Hematopoietic multipotent progenitor cell treated with erythropoietin and hydrocortisone succinate and interleukin-3 and kit ligand, for 6 days (in vitro differentiated cells): ENCODE measurements around the gene GPRIN1.

Source experiments
- DNase-seq: peaks from one replicate; pipeline ENCODE4 v3.0.0-alpha.2; 2015

GPRIN1 gene

GRCh38 chr5:176642675-176643490, 32.9 kb upstream of the GPRIN1 start:
- no peak for DNase-seq

- no peak for DNase-seq
Observed at GRCh38 chr5:176640616-176641015, 30.7 kb upstream of the GPRIN1 start.

- no peak for DNase-seq
Observed at GRCh38 chr5:176639981-176640380, 30.0 kb upstream of the GPRIN1 start.

- no peak for DNase-seq
Observed at GRCh38 chr5:176639208-176639607, 29.3 kb upstream of the GPRIN1 start.

GRCh38 chr5:176638437-176638836, 28.5 kb upstream of the GPRIN1 start:
- DNase-seq = no peak

- no peak for DNase-seq
Observed at GRCh38 chr5:176637556-176637955, 27.6 kb upstream of the GPRIN1 start.

GRCh38 chr5:176636426-176636825, 26.5 kb upstream of the GPRIN1 start:
- no peak for DNase-seq

- DNase-seq = no peak
Observed at GRCh38 chr5:176633598-176633997, 23.6 kb upstream of the GPRIN1 start.

- no peak for DNase-seq
Observed at GRCh38 chr5:176632745-176633144, 22.8 kb upstream of the GPRIN1 start.

GRCh38 chr5:176631383-176632200, 21.6 kb upstream of the GPRIN1 start:
- no peak for DNase-seq

- DNase-seq = no peak
Observed at GRCh38 chr5:176630681-176631222, 20.8 kb upstream of the GPRIN1 start.

- DNase-seq = peak; percentile 58
Observed at GRCh38 chr5:176629853-176630680, 20.1 kb upstream of the GPRIN1 start, which contains the start of the genes EIF4E1B and SNCB. Gene EIF4E1B, plus strand, starts transcription at chr5:176630675. Its CDS starts 12,113 bp downstream, at chr5:176642788. Gene SNCB, minus strand, starts transcription at chr5:176630534. Its CDS starts 880 bp downstream, at chr5:176629654.

GRCh38 chr5:176629317-176629852, 19.4 kb upstream of the GPRIN1 start:
- no peak for DNase-seq

- no peak for DNase-seq
Observed at GRCh38 chr5:176628406-176629228, 18.7 kb upstream of the GPRIN1 start.

- no peak for DNase-seq
Observed at GRCh38 chr5:176627582-176627981, 17.6 kb upstream of the GPRIN1 start.

- DNase-seq = no peak
Observed at GRCh38 chr5:176626876-176627236, 16.9 kb upstream of the GPRIN1 start.

GRCh38 chr5:176625966-176626875, 16.3 kb upstream of the GPRIN1 start:
- no peak for DNase-seq

- DNase-seq = no peak
Observed at GRCh38 chr5:176625512-176625911, 15.6 kb upstream of the GPRIN1 start.

GRCh38 chr5:176624938-176625337, 15.0 kb upstream of the GPRIN1 start:
- no peak for DNase-seq

GRCh38 chr5:176624142-176624541, 14.2 kb upstream of the GPRIN1 start:
- no peak for DNase-seq
